GM19372 (cell line): ENCODE measurements around the gene EXOC7.

ENCODE experiments used
- ATAC-seq: cut with Tn5 transposase; IDR thresholded peaks from one replicate; pipeline ENCODE4 v1.9.1; 2021; ENCODE audit warnings: mild to moderate bottlenecking, low read depth, moderate library complexity; ENCODE audit not compliant: unreplicated experiment

EXOC7 gene

GRCh38 chr17:76103274-76104139 lies at the start of gene EXOC7:
Gene EXOC7, minus strand, starts transcription at chr17:76103787. Its CDS starts 95 bp downstream, at chr17:76103692.
- ATAC-seq, result peak; percentile 85

- ATAC-seq, result no peak
Observed at GRCh38 chr17:76153202-76153601, 49.6 kb upstream of the EXOC7 start.

- no peak for ATAC-seq
Observed at GRCh38 chr17:76152591-76152990, 49.0 kb upstream of the EXOC7 start.

- ATAC-seq, result no peak
Observed at GRCh38 chr17:76151896-76152454, 48.4 kb upstream of the EXOC7 start.

GRCh38 chr17:76150712-76151622 lies 47.4 kb upstream of the EXOC7 start:
- no peak for ATAC-seq

GRCh38 chr17:76149214-76149613 lies 45.6 kb upstream of the EXOC7 start:
- ATAC-seq, result no peak

GRCh38 chr17:76148015-76148326 lies 44.4 kb upstream of the EXOC7 start:
- ATAC-seq, result no peak

GRCh38 chr17:76147211-76148014 lies 43.8 kb upstream of the EXOC7 start:
- ATAC-seq, result no peak

GRCh38 chr17:76146053-76146851 lies 42.7 kb upstream of the EXOC7 start:
- no peak for ATAC-seq

- ATAC-seq, result no peak
Observed at GRCh38 chr17:76145231-76146052, 41.9 kb upstream of the EXOC7 start.

- no peak for ATAC-seq
Observed at GRCh38 chr17:76142585-76143041, 39.0 kb upstream of the EXOC7 start.

GRCh38 chr17:76142039-76142584 lies 38.5 kb upstream of the EXOC7 start:
- no peak for ATAC-seq

GRCh38 chr17:76141212-76142038 lies 37.8 kb upstream of the EXOC7 start, which contains the start of gene FOXJ1:
Gene FOXJ1, minus strand, starts transcription at chr17:76141245. Its CDS starts 850 bp downstream, at chr17:76140395.
- ATAC-seq, result no peak

GRCh38 chr17:76140661-76141211 lies 37.1 kb upstream of the EXOC7 start:
- no peak for ATAC-seq

- no peak for ATAC-seq
Observed at GRCh38 chr17:76139801-76140660, 36.4 kb upstream of the EXOC7 start.
